Activated naive CD4-positive, alpha-beta T cell treated with anti-CD3 and anti-CD28 coated beads, Interleukin-2, amount 10 ng/mL, durations not matched to agents 7 days and 5 days (primary cell): ENCODE data around the gene TCF4.

Source experiments
- CTCF ChIA-PET: fragments of 350-600 bp; sonication (Branson Sonifier 250); formaldehyde crosslinking; loops from one replicate; lab custom pipeline; 2021; ENCODE audit warnings: antibody characterized with exemption; lab: Charles Lee
- DNase-seq: peaks from one replicate; pipeline ENCODE4 v3.0.0-alpha.2; 2020
- H3K27ac Mint-ChIP-seq: one replicate; pipeline ENCODE4 v1.8.0; 2021; ENCODE audit warnings: mild to moderate bottlenecking, moderate library complexity, mixed read lengths
- H3K27me3 Mint-ChIP-seq: one replicate; pipeline ENCODE4 v1.8.0; 2021; ENCODE audit warnings: mild to moderate bottlenecking, mixed read lengths
- H3K36me3 Mint-ChIP-seq: one replicate; pipeline ENCODE4 v1.8.0; 2021; ENCODE audit warnings: mixed read lengths
- H3K4me1 Mint-ChIP-seq: one replicate; pipeline ENCODE4 v1.8.0; 2021; ENCODE audit warnings: mixed read lengths
- H3K4me3 Mint-ChIP-seq: one replicate; pipeline ENCODE4 v1.8.0; 2021; ENCODE audit warnings: mild to moderate bottlenecking, moderate library complexity, mixed read lengths
- H3K9me3 Mint-ChIP-seq: one replicate; pipeline ENCODE4 v1.8.0; 2021; ENCODE audit warnings: mixed read lengths

The TCF4 gene

GRCh38 chr18:55421615-55422419, 166.2 kb downstream of the TCF4 start:
- no peaks in the 10 kb centered on the region for H3K36me3 Mint-ChIP-seq
- no peaks in the 10 kb centered on the region for H3K9me3 Mint-ChIP-seq
- no peaks in the 10 kb centered on the region for H3K27me3 Mint-ChIP-seq
- no peak overlapping the region for H3K4me3 Mint-ChIP-seq
- H3K4me1 Mint-ChIP-seq: no peaks in the 10 kb centered on the region
- H3K27ac Mint-ChIP-seq: no peak overlapping the region
- no peak for DNase-seq
- CTCF ChIA-PET: no interaction called here

- Mint-ChIP-seq H3K9me3 (no peaks in the 10 kb centered on the region), H3K4me3 (no peak overlapping the region), H3K27ac (no peak overlapping the region), H3K36me3 (no peaks in the 10 kb centered on the region), H3K4me1 (no peaks in the 10 kb centered on the region), H3K27me3 (no peaks in the 10 kb centered on the region)
- CTCF ChIA-PET: no interaction called here
- DNase-seq: no peak
These were observed 166.7 kb downstream of the TCF4 start for GRCh38 chr18:55421308-55421614.

- no peak overlapping the region for H3K4me3 Mint-ChIP-seq
- no peak overlapping the region for H3K27ac Mint-ChIP-seq
- CTCF ChIA-PET: no interaction called here
- no peaks in the 10 kb centered on the region for H3K36me3 Mint-ChIP-seq
- H3K27me3 Mint-ChIP-seq: no peaks in the 10 kb centered on the region
- no peak for DNase-seq
- no peaks in the 10 kb centered on the region for H3K9me3 Mint-ChIP-seq
- H3K4me1 Mint-ChIP-seq: no peaks in the 10 kb centered on the region
These were observed 167.2 kb downstream of the TCF4 start for GRCh38 chr18:55420665-55421307.

GRCh38 chr18:55419947-55420664, 167.9 kb downstream of the TCF4 start:
- H3K27ac Mint-ChIP-seq: no peak overlapping the region

GRCh38 chr18:55419132-55419946, 168.7 kb downstream of the TCF4 start:
- H3K4me3 Mint-ChIP-seq: no peak overlapping the region
- no peaks in the 10 kb centered on the region for H3K36me3 Mint-ChIP-seq
- H3K4me1 Mint-ChIP-seq: no peaks in the 10 kb centered on the region
- no peak overlapping the region for H3K27ac Mint-ChIP-seq
- DNase-seq: no peak
- no peaks in the 10 kb centered on the region for H3K27me3 Mint-ChIP-seq
- CTCF ChIA-PET: no interaction called here
- H3K9me3 Mint-ChIP-seq: no peaks in the 10 kb centered on the region

More at GRCh38 chr18:55419947-55420664, 167.9 kb downstream of the TCF4 start:
- no peaks in the 10 kb centered on the region for H3K4me1 Mint-ChIP-seq
- DNase-seq: no peak
- no peaks in the 10 kb centered on the region for H3K36me3 Mint-ChIP-seq
- no peaks in the 10 kb centered on the region for H3K27me3 Mint-ChIP-seq
- CTCF ChIA-PET: no interaction called here
- no peaks in the 10 kb centered on the region for H3K9me3 Mint-ChIP-seq
- no peak overlapping the region for H3K4me3 Mint-ChIP-seq

GRCh38 chr18:55418439-55418838, 169.6 kb downstream of the TCF4 start:
- CTCF ChIA-PET: interaction anchor here (1.2 kb wide), 1 partner anchor 1158 kb away, joined by 4 read pairs; no protein-coding TSS in a partner anchor

GRCh38 chr18:55416791-55417190, 171.2 kb downstream of the TCF4 start:
- Mint-ChIP-seq H3K36me3 (no peaks in the 10 kb centered on the region), H3K4me1 (no peaks in the 10 kb centered on the region), H3K9me3 (no peaks in the 10 kb centered on the region), H3K4me3 (no peak overlapping the region), H3K27ac (no peak overlapping the region), H3K27me3 (no peaks in the 10 kb centered on the region)
- CTCF ChIA-PET: interaction anchor here (0.6 kb wide), 1 partner anchor 170 kb away, joined by 3 read pairs; no protein-coding TSS in a partner anchor
- no peak for DNase-seq

More at GRCh38 chr18:55418439-55418838, 169.6 kb downstream of the TCF4 start:
- Mint-ChIP-seq H3K27ac (no peak overlapping the region), H3K9me3 (no peaks in the 10 kb centered on the region), H3K4me3 (no peak overlapping the region), H3K27me3 (no peaks in the 10 kb centered on the region), H3K36me3 (no peaks in the 10 kb centered on the region), H3K4me1 (no peaks in the 10 kb centered on the region)
- DNase-seq: no peak

GRCh38 chr18:55415258-55415871, 172.6 kb downstream of the TCF4 start:
- no peaks in the 10 kb centered on the region for H3K27me3 Mint-ChIP-seq
- no peaks in the 10 kb centered on the region for H3K4me1 Mint-ChIP-seq
- no peak overlapping the region for H3K4me3 Mint-ChIP-seq
- peak; percentile 83 for DNase-seq
- no peak overlapping the region for H3K27ac Mint-ChIP-seq
- no peaks in the 10 kb centered on the region for H3K36me3 Mint-ChIP-seq
- no peaks in the 10 kb centered on the region for H3K9me3 Mint-ChIP-seq
- CTCF ChIA-PET: interaction anchor here (0.6 to 2.3 kb wide), 8 partner anchors 13 to 1161 kb away, joined by 3 to 8 read pairs (median 4); no protein-coding TSS in a partner anchor

- Mint-ChIP-seq H3K27me3 (no peaks in the 10 kb centered on the region), H3K4me3 (no peak overlapping the region), H3K4me1 (no peaks in the 10 kb centered on the region), H3K36me3 (no peaks in the 10 kb centered on the region), H3K27ac (no peak overlapping the region), H3K9me3 (no peaks in the 10 kb centered on the region)
- CTCF ChIA-PET: interaction anchor here (1.3 to 2.3 kb wide), 2 partner anchors 18 to 1162 kb away, joined by 3 to 8 read pairs; no protein-coding TSS in a partner anchor
- no peak for DNase-seq
These were observed 173.5 kb downstream of the TCF4 start for GRCh38 chr18:55414475-55414874.

GRCh38 chr18:55413474-55413873, 174.5 kb downstream of the TCF4 start:
- H3K27ac Mint-ChIP-seq: no peak overlapping the region
- no peak overlapping the region for H3K4me3 Mint-ChIP-seq
- H3K27me3 Mint-ChIP-seq: no peaks in the 10 kb centered on the region
- CTCF ChIA-PET: interaction anchor here (2.3 kb wide), 1 partner anchor 1163 kb away, joined by 8 read pairs; no protein-coding TSS in a partner anchor
- no peak for DNase-seq
- H3K36me3 Mint-ChIP-seq: no peaks in the 10 kb centered on the region
- no peaks in the 10 kb centered on the region for H3K9me3 Mint-ChIP-seq
- H3K4me1 Mint-ChIP-seq: no peaks in the 10 kb centered on the region

- Mint-ChIP-seq H3K27ac (no peak overlapping the region), H3K4me1 (no peaks in the 10 kb centered on the region), H3K36me3 (no peaks in the 10 kb centered on the region), H3K4me3 (no peak overlapping the region), H3K27me3 (no peaks in the 10 kb centered on the region), H3K9me3 (no peaks in the 10 kb centered on the region)
- no peak for DNase-seq
- CTCF ChIA-PET: no interaction called here
These were observed 180.0 kb downstream of the TCF4 start for GRCh38 chr18:55407774-55408535.

GRCh38 chr18:55407191-55407590, 180.8 kb downstream of the TCF4 start:
- H3K27ac Mint-ChIP-seq: no peak overlapping the region
- no peaks in the 10 kb centered on the region for H3K4me1 Mint-ChIP-seq
- CTCF ChIA-PET: no interaction called here
- H3K4me3 Mint-ChIP-seq: no peak overlapping the region
- H3K36me3 Mint-ChIP-seq: no peaks in the 10 kb centered on the region
- H3K9me3 Mint-ChIP-seq: no peaks in the 10 kb centered on the region
- no peak for DNase-seq
- no peaks in the 10 kb centered on the region for H3K27me3 Mint-ChIP-seq

GRCh38 chr18:55406451-55406991, 181.5 kb downstream of the TCF4 start:
- no peak for DNase-seq
- CTCF ChIA-PET: no interaction called here
- Mint-ChIP-seq H3K27me3 (no peaks in the 10 kb centered on the region), H3K4me3 (no peak overlapping the region), H3K27ac (no peak overlapping the region), H3K4me1 (no peaks in the 10 kb centered on the region), H3K9me3 (no peaks in the 10 kb centered on the region), H3K36me3 (no peaks in the 10 kb centered on the region)
